Neutrophil (primary cell): ENCODE data around the gene PRDM16.

Experiments
- H3K27ac ChIP-seq: fragments of 200-600 bp; sonication (generic); 2 replicates; pipeline ENCODE4 v1.5.1; 2016; ENCODE audit warnings: mild to moderate bottlenecking, moderate library complexity
- H3K27me3 ChIP-seq: fragments of 200-600 bp; sonication (generic); 2 replicates; pipeline ENCODE4 v1.6.0; 2016; ENCODE audit warnings: mild to moderate bottlenecking
- H3K36me3 ChIP-seq: fragments of 200-600 bp; sonication (generic); 2 replicates; pipeline ENCODE4 v1.5.1; 2017
- H3K4me1 ChIP-seq, 2 experiments: fragments of 200-600 bp in 1 of 2; sonication (generic) in 1 of 2; 1 replicate in 1 of 2; 2 replicates in 1 of 2; pipeline versions ENCODE4 v1.5.1 to v1.6.1; 2013 to 2016; ENCODE audit warnings: low read depth in 1 of 2, low read length in 1 of 2, mild to moderate bottlenecking in 1 of 2, moderate library complexity in 1 of 2; ENCODE audit not compliant: control insufficient read depth in 1 of 2, insufficient read depth in 1 of 2
- H3K4me3 ChIP-seq, 2 experiments: fragments of 200-600 bp in 1 of 2; sonication (generic) in 1 of 2; 1 replicate in 1 of 2; 2 replicates in 1 of 2; pipeline ENCODE4 v1.5.1; 2013 to 2016; ENCODE audit warnings: low read depth in 1 of 2, low read length in 1 of 2, mild to moderate bottlenecking in 1 of 2, moderate library complexity in 1 of 2
- H3K9me3 ChIP-seq: fragments of 200-600 bp; sonication (generic); 2 replicates; pipeline ENCODE4 v1.5.1; 2016
- CTCF ChIP-seq: fragments of 200-600 bp; sonication (generic); IDR thresholded peaks from 2 replicates; pipeline ENCODE4 v1.5.1; 2016; ENCODE audit warnings: antibody characterized with exemption

The PRDM16 gene

GRCh38 chr1:3026581-3027391 is 42.2 kb upstream of the PRDM16 start:
- no peak for TF ChIP-seq CTCF
- Histone ChIP-seq H3K9me3 (no peaks in the 10 kb centered on the region), H3K4me1 (no peaks in the 10 kb centered on the region), H3K36me3 (no peaks in the 10 kb centered on the region), H3K27me3 (peaks cover 15% of the 10 kb centered on the region), H3K4me3 (no peak overlapping the region), H3K27ac (no peak overlapping the region)

GRCh38 chr1:3027611-3028371 is 41.2 kb upstream of the PRDM16 start:
- no peaks in the 10 kb centered on the region for H3K36me3 ChIP-seq
- no peaks in the 10 kb centered on the region for H3K9me3 ChIP-seq
- no peak for TF ChIP-seq CTCF
- H3K27ac ChIP-seq: no peak overlapping the region
- H3K4me1 ChIP-seq: no peaks in the 10 kb centered on the region
- no peak overlapping the region for H3K4me3 ChIP-seq
- H3K27me3 ChIP-seq: peaks cover 15% of the 10 kb centered on the region

- Histone ChIP-seq H3K4me3 (no peak overlapping the region), H3K27ac (no peak overlapping the region), H3K9me3 (no peaks in the 10 kb centered on the region), H3K4me1 (no peaks in the 10 kb centered on the region), H3K27me3 (peaks cover 15% of the 10 kb centered on the region), H3K36me3 (no peaks in the 10 kb centered on the region)
- TF ChIP-seq CTCF: no peak
Observed at GRCh38 chr1:3028531-3029282, 40.3 kb upstream of the PRDM16 start.

GRCh38 chr1:3029481-3029961 is 39.5 kb upstream of the PRDM16 start:
- Histone ChIP-seq H3K9me3 (no peaks in the 10 kb centered on the region), H3K36me3 (no peaks in the 10 kb centered on the region), H3K4me1 (no peaks in the 10 kb centered on the region), H3K27me3 (peaks cover 15% of the 10 kb centered on the region), H3K27ac (no peak overlapping the region), H3K4me3 (no peak overlapping the region)
- no peak for TF ChIP-seq CTCF

GRCh38 chr1:3029991-3030662 is 38.9 kb upstream of the PRDM16 start:
- no peaks in the 10 kb centered on the region for H3K9me3 ChIP-seq
- H3K27me3 ChIP-seq: peaks cover 15% of the 10 kb centered on the region
- TF ChIP-seq CTCF: no peak
- H3K36me3 ChIP-seq: no peaks in the 10 kb centered on the region
- H3K4me3 ChIP-seq: no peak overlapping the region
- no peaks in the 10 kb centered on the region for H3K4me1 ChIP-seq
- no peak overlapping the region for H3K27ac ChIP-seq
